Panc1 (cell line): ENCODE data around the gene FBF1. TPM values are rescaled to one million over a fixed set of nuclear protein-coding genes. Genes with fewer than 3 reads are reported as not detected.

Source experiments
- ATAC-seq: fragments of 200-7000 bp; cut with Tn5 transposase; 2 replicates; pipeline ENCODE4 v1.9.1; 2020; ENCODE audit warnings: mild to moderate bottlenecking, moderate library complexity
- BruUV-seq: library from RNA; stranded (reverse); fragments of 400-500 nt; replicated peaks from 2 replicates; lab custom pipeline; 2021; lab: Mats Ljungman, UMichigan
- CTCF ChIA-PET: fragments of 300-600 bp; sonication (Branson Sonifier 250); formaldehyde crosslinking; loops from one replicate; lab custom pipeline; 2022; ENCODE audit warnings: antibody characterized with exemption; lab: Charles Lee
- POLR2A ChIA-PET: fragments of 300-600 bp; sonication (Branson Sonifier 250); formaldehyde crosslinking; loops from one replicate; lab custom pipeline; 2022; ENCODE audit warnings: antibody characterized with exemption; lab: Charles Lee
- DNase-seq: peaks from one replicate; pipeline ENCODE4 v3.0.0-alpha.2; 2010; ENCODE audit warnings: low read depth, low spot score
- H3K27ac ChIP-seq: 2 replicates; pipeline ENCODE4 v1.5.1; 2011; ENCODE audit warnings: mild to moderate bottlenecking, low read length, inconsistent platforms
- H3K27me3 ChIP-seq: fragments of 200-500 bp; sonication (Bioruptor generic); 2 replicates; pipeline ENCODE4 v1.6.0; 2014; ENCODE audit warnings: low read length, inconsistent platforms; ENCODE audit not compliant: control insufficient read depth, insufficient read depth
- H3K36me3 ChIP-seq: fragments of 200-500 bp; sonication (Bioruptor generic); 2 replicates; pipeline ENCODE4 v1.5.1; 2014; ENCODE audit warnings: inconsistent platforms, mild to moderate bottlenecking, low read length, moderate library complexity; ENCODE audit not compliant: control insufficient read depth, insufficient read depth
- H3K4me1 ChIP-seq: 2 replicates; pipeline ENCODE4 v1.5.1; 2011; ENCODE audit warnings: inconsistent platforms, mild to moderate bottlenecking, low read length, moderate library complexity; ENCODE audit not compliant: control insufficient read depth, insufficient read depth
- H3K4me3 ChIP-seq, 2 experiments: 2 replicates each; pipeline ENCODE4 v1.5.1; 2011 to 2012; ENCODE audit warnings: low read depth in 2 of 2, low read length in 2 of 2, mild to moderate bottlenecking in 2 of 2, inconsistent platforms in 1 of 2, moderate library complexity in 1 of 2
- H3K9me3 ChIP-seq: fragments of 200-500 bp; sonication (Bioruptor generic); 2 replicates; pipeline ENCODE4 v1.5.1; 2014; ENCODE audit warnings: low read depth, mild to moderate bottlenecking, inconsistent platforms, low read length, moderate library complexity; ENCODE audit not compliant: control insufficient read depth, insufficient read depth
- POLR2AphosphoS5 ChIP-seq: IDR thresholded peaks from 2 replicates; pipeline ENCODE4 v1.6.1; 2012; ENCODE audit warnings: mild to moderate bottlenecking, low read depth, low read length, moderate library complexity
- SIN3A ChIP-seq: IDR thresholded peaks from 2 replicates; pipeline ENCODE4 v1.6.1; 2012; ENCODE audit warnings: low read depth, mild to moderate bottlenecking, low read length, moderate library complexity, borderline replicate concordance; ENCODE audit not compliant: insufficient read depth
- TCF7L2 ChIP-seq: IDR thresholded peaks from 2 replicates; pipeline ENCODE4 v1.6.1; 2011; ENCODE audit warnings: mild to moderate bottlenecking, low read depth, low read length, inconsistent platforms
- in situ Hi-C: cut with HindIII; loops from 2 replicates; pipeline ENCODE4 v1.10.0; 2016; ENCODE audit warnings: low sequenced_read_pairs, low pct_unique_long_range_greater_than_20kb
- intact Hi-C: fragments of 100-400 bp; cut with micrococcal nuclease; formaldehyde crosslinking; loops from one replicate; pipeline ENCODE4 v1.10.0; 2022; ENCODE audit not compliant: unreplicated experiment
- total RNA-seq: library from RNA; stranded (reverse); gene quantifications from one replicate; pipeline ENCODE4 v1.2.1, GENCODE V29; 2021; ENCODE audit not compliant: unreplicated experiment
- TF ChIP-seq, protein P1 (sequence below), 2 experiments: IDR thresholded peaks; 2 replicates each; pipeline ENCODE4 v1.6.1; 2011 to 2012; ENCODE audit warnings: low read depth in 2 of 2, control low read depth in 1 of 2, low read length in 1 of 2, mild to moderate bottlenecking in 1 of 2, moderate library complexity in 1 of 2; ENCODE audit not compliant: insufficient read depth in 1 of 2
- TF ChIP-seq, protein P2 (sequence below): fragments of 450-650 bp; IDR thresholded peaks from 2 replicates; pipeline ENCODE4 v1.5.1; 2017; ENCODE audit warnings: mild to moderate bottlenecking

FBF1 gene
- total RNA-seq, 1 experiment from 2014 or later: 32.5 TPM

DNA sequence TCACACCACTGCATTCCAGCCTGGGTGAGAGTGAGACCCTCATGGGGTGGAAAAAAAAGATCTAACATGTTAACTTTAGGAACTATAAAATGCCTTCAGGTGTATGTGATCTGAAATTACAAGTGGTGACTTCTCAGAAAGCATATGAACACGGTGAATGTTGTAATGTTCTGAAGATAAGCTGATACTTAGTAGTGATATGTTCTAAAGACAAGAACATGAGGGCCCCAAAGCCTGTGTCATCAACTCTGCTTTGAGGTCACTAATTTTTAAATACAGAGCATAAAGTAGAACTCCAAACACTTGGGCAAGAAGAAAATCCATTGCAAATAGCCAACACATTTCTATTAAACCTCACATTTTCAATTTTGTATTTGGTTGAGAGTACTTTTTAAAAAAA lies 2.6 kb upstream of the FBF1 start:
- peaks cover 8% of the 10 kb centered on the region; the same call in 1 of the 2 replicates for H3K36me3 ChIP-seq
- TF ChIP-seq, protein P1, sequence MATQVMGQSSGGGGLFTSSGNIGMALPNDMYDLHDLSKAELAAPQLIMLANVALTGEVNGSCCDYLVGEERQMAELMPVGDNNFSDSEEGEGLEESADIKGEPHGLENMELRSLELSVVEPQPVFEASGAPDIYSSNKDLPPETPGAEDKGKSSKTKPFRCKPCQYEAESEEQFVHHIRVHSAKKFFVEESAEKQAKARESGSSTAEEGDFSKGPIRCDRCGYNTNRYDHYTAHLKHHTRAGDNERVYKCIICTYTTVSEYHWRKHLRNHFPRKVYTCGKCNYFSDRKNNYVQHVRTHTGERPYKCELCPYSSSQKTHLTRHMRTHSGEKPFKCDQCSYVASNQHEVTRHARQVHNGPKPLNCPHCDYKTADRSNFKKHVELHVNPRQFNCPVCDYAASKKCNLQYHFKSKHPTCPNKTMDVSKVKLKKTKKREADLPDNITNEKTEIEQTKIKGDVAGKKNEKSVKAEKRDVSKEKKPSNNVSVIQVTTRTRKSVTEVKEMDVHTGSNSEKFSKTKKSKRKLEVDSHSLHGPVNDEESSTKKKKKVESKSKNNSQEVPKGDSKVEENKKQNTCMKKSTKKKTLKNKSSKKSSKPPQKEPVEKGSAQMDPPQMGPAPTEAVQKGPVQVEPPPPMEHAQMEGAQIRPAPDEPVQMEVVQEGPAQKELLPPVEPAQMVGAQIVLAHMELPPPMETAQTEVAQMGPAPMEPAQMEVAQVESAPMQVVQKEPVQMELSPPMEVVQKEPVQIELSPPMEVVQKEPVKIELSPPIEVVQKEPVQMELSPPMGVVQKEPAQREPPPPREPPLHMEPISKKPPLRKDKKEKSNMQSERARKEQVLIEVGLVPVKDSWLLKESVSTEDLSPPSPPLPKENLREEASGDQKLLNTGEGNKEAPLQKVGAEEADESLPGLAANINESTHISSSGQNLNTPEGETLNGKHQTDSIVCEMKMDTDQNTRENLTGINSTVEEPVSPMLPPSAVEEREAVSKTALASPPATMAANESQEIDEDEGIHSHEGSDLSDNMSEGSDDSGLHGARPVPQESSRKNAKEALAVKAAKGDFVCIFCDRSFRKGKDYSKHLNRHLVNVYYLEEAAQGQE (IDR thresholded peaks at IDR 0.05; ENCODE audit: insufficient read depth in 1 of 2, low read depth in 2 of 2, low read length in 1 of 2): no peak
- TF ChIP-seq SIN3A: no peak
- TF ChIP-seq, protein P2, sequence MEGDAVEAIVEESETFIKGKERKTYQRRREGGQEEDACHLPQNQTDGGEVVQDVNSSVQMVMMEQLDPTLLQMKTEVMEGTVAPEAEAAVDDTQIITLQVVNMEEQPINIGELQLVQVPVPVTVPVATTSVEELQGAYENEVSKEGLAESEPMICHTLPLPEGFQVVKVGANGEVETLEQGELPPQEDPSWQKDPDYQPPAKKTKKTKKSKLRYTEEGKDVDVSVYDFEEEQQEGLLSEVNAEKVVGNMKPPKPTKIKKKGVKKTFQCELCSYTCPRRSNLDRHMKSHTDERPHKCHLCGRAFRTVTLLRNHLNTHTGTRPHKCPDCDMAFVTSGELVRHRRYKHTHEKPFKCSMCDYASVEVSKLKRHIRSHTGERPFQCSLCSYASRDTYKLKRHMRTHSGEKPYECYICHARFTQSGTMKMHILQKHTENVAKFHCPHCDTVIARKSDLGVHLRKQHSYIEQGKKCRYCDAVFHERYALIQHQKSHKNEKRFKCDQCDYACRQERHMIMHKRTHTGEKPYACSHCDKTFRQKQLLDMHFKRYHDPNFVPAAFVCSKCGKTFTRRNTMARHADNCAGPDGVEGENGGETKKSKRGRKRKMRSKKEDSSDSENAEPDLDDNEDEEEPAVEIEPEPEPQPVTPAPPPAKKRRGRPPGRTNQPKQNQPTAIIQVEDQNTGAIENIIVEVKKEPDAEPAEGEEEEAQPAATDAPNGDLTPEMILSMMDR: no peak
- no peak for TF ChIP-seq TCF7L2
- no peak for TF ChIP-seq POLR2AphosphoS5
- intact Hi-C loops (no loop called here), in situ Hi-C loops (loop anchor here (25.0 kb wide), 1 partner anchor 119 kb away; the partner anchor contains the start of genes GALR2 and SRP68)
- peaks cover 7% of the 10 kb centered on the region; the same call in 1 of the 2 replicates for H3K4me1 ChIP-seq
- no peak overlapping the region for H3K4me3 ChIP-seq
- no peak overlapping the region for H3K27ac ChIP-seq
- no peak for DNase-seq
- H3K9me3 ChIP-seq: no peaks in the 10 kb centered on the region
- ChIA-PET CTCF (interaction anchor here (1.1 kb wide), 1 partner anchor 16 kb away, joined by 7 read pairs; no protein-coding TSS in a partner anchor), POLR2A (no interaction called here)
- no peak for ATAC-seq
- no TSS peak for BruUV-seq
- H3K27me3 ChIP-seq: no peaks in the 10 kb centered on the region

DNA sequence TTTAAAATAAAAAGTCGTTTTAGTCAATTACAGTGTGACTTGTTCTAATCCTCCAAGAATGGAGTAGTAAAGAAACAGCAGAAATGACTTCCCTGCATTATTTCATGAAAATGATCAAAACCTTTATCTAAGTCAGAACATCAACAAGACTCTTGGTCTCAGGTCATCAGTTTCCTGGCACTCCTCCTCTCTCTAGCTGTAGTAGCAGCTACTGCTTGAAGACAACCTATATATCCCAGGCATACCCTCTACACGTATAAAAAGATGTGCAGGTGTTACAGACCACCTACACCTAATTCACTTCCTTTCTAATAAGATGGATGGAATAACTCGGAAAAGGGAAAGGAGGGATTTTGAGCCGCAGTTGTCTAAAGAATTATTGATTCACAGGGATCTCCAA lies 1.6 kb upstream of the FBF1 start:
- in situ Hi-C loops: loop anchor here (25.0 kb wide), 1 partner anchor 120 kb away; the partner anchor contains the start of genes GALR2 and SRP68
- intact Hi-C loops: no loop called here

More for the DNA sequence above, 1.6 kb upstream of the FBF1 start:
- DNase-seq (no peak), ATAC-seq (no peak)
- CTCF ChIA-PET: no interaction called here
- H3K4me3 ChIP-seq: no peak overlapping the region
- peaks cover 7% of the 10 kb centered on the region; the same call in 1 of the 2 replicates for H3K4me1 ChIP-seq
- POLR2A ChIA-PET: interaction anchor here (1.1 kb wide), 1 partner anchor 23 kb away, joined by 5 read pairs; no protein-coding TSS in a partner anchor
- H3K9me3 ChIP-seq: no peaks in the 10 kb centered on the region
- no peak for TF ChIP-seq TCF7L2
- TF ChIP-seq, protein P1 (IDR thresholded peaks at IDR 0.05; ENCODE audit: insufficient read depth in 1 of 2, low read depth in 2 of 2, low read length in 1 of 2): no peak
- no peak for TF ChIP-seq POLR2AphosphoS5
- no peak overlapping the region for H3K27ac ChIP-seq
- no TSS peak for BruUV-seq
- peaks cover 8% of the 10 kb centered on the region; the same call in 1 of the 2 replicates for H3K36me3 ChIP-seq
- H3K27me3 ChIP-seq: no peaks in the 10 kb centered on the region
